ENCODE data around the gene RFNG. TPM values are rescaled to one million over a fixed set of nuclear protein-coding genes. Genes with fewer than 3 reads are reported as not detected.

RFNG gene
- total and polyA plus RNA-seq, 2 of the 13 experiments (the other 11 are each of a cell fraction or from before 2014, with no cell fraction given): 61.4 to 64.0 TPM

- Histone ChIP-seq H3K9ac (ENCODE audit: insufficient read depth, low read depth, low read length) (peak overlapping the region; percentile 98), H4K20me1 (ENCODE audit: insufficient read depth, low read length) (peaks cover 46% of the 10 kb centered on the region), H3K27ac (ENCODE audit: extremely low read length, insufficient read depth, low read length) (peak overlapping the region; percentile 89), H3K79me2 (ENCODE audit: insufficient read depth, low read length) (peaks cover 60% of the 10 kb centered on the region), H3K4me2 (ENCODE audit: low read depth, low read length) (peak overlapping the region; percentile 98), H2AFZ (ENCODE audit: low read length) (no peak overlapping the region), H3K27me3 (ENCODE audit: control insufficient read depth in 1 of 2, insufficient read depth in 2 of 2, low read length in 2 of 2) (no peaks in the 10 kb centered on the region; a peak in 1 of 5 replicates), H3K9me3 (ENCODE audit: low read length) (no peaks in the 10 kb centered on the region), H3K36me3 (replicated peaks in 1 of 2; ENCODE audit: control insufficient read depth in 1 of 2, insufficient read depth in 2 of 2, low read length in 2 of 2) (peaks cover 31 to 42% of the 10 kb centered on the region in 2 experiments), H3K4me1 (ENCODE audit: insufficient read depth, low read length) (peaks cover 66% of the 10 kb centered on the region), H3K4me3 (replicated peaks in 1 of 3; ENCODE audit: insufficient read depth in 1 of 3, low read depth in 2 of 3, low read length in 3 of 3) (peak overlapping the region; percentile 72 to 96 (median 86))
- intact Hi-C loops (cut with micrococcal nuclease; ENCODE audit: unreplicated experiment): loop anchor here (5.0 to 10.0 kb wide), 2 partner anchors 44 to 122 kb away; partner anchors contain the start of genes ASPSCR1, GPS1 and RFNG
- in situ Hi-C loops (cut with HindIII; ENCODE audit: extremely low pct_ligation_motif_present, low pct_unique_long_range_greater_than_20kb): no loop called here
- POLR2A ChIA-PET: interaction anchor here (0.9 to 2.7 kb wide), 3 partner anchors 10 to 59 kb away, joined by 3 to 8 read pairs (median 7); partner anchors contain the start of gene DCXR
- no TSS peak for BruUV-seq (replicated peaks)
- FAIRE-seq (no peak), ATAC-seq (no peak), DNase-seq (ENCODE audit: low spot score) (no peak)
- CTCF ChIA-PET (ENCODE audit: low intra/inter-chr PET ratio, low total read pairs): no interaction called here
- WGBS (ENCODE audit: low lambda C conversion rate): 9% methylated on average over 6 of the region's 8 CpGs
- no peak for TF ChIP-seq ZKSCAN8 (CRISPR knock-in tag; IDR thresholded peaks at IDR 0.05; ENCODE audit: borderline replicate concordance)
- no peak for TF ChIP-seq ZNF703 (CRISPR knock-in tag; IDR thresholded peaks at IDR 0.05; ENCODE audit: borderline replicate concordance)
- TF ChIP-seq ARID4A (CRISPR knock-in tag; IDR thresholded peaks at IDR 0.05; ENCODE audit: borderline replicate concordance): no peak
- TF ChIP-seq ZNF264 (CRISPR knock-in tag; IDR thresholded peaks at IDR 0.05): no peak
- no peak for TF ChIP-seq ZBTB21 (CRISPR knock-in tag; IDR thresholded peaks at IDR 0.05)
- no peak for TF ChIP-seq FOXK1 (CRISPR knock-in tag; IDR thresholded peaks at IDR 0.05; ENCODE audit: borderline replicate concordance, low read depth)
- TF ChIP-seq SCMH1 (CRISPR knock-in tag; IDR thresholded peaks at IDR 0.05; ENCODE audit: borderline replicate concordance): no peak
- TF ChIP-seq MED1 (CRISPR knock-in tag; IDR thresholded peaks at IDR 0.05): peak; percentile 10; the same call in 1 of the 2 replicates
- TF ChIP-seq PRMT3 (CRISPR knock-in tag; IDR thresholded peaks at IDR 0.05; ENCODE audit: borderline replicate concordance, low read depth): no peak
- TF ChIP-seq MLLT10 (CRISPR knock-in tag; IDR thresholded peaks at IDR 0.05): peak; percentile 73; the same call in 1 of the 2 replicates
- TF ChIP-seq IKZF4 (CRISPR knock-in tag; IDR thresholded peaks at IDR 0.05; ENCODE audit: borderline replicate concordance, low read depth, not compliant biosample characterization): no peak
- TF ChIP-seq ZNF609 (CRISPR knock-in tag; IDR thresholded peaks at IDR 0.05; ENCODE audit: borderline replicate concordance): 0 out of 2 replicates have a peak, but pooled peaks have one; percentile 21
- TF ChIP-seq NBN (conservative IDR thresholded peaks at IDR 0.05): no peak
- no peak for TF ChIP-seq PAX8 (CRISPR knock-in tag; IDR thresholded peaks at IDR 0.05; ENCODE audit: borderline replicate concordance)
- TF ChIP-seq ZNF775 (CRISPR knock-in tag; IDR thresholded peaks at IDR 0.05; ENCODE audit: borderline replicate concordance): peak; percentile 39; the same call in 1 of the 2 replicates
Measured at GRCh38 chr17:82096709-82097183, 45.1 kb upstream of the RFNG start.
